SIG-M5 (cell line): ENCODE results near the gene FOXD4L5.
"Not testable (repeated sequence)": the region's sequence is repeated elsewhere in the genome, so short reads cannot be mapped to it uniquely, and the experiment has no call there.

Experiments used
- DNase-seq: peaks from one replicate; lab custom pipeline; 2025; lab: John Stamatoyannopoulos, UW

FOXD4L5 gene

GRCh38 chr9:65285109-65285508 lies at the start of gene FOXD4L5:
FOXD4L5 (minus strand) TSS chr9:65285209; CDS start chr9:65284377, 832 bp downstream.
- DNase-seq, result not testable (repeated sequence)

- not testable (repeated sequence) for DNase-seq
Measured at GRCh38 chr9:65283943-65284342, 1.1 kb downstream of the FOXD4L5 start.

- DNase-seq, result not testable (repeated sequence)
Measured at GRCh38 chr9:65282976-65283375, 2.0 kb downstream of the FOXD4L5 start.
